ENCODE results near the gene SLC15A4. TPM values are rescaled to one million over a fixed set of nuclear protein-coding genes. Genes with fewer than 3 reads are reported as not detected.

The SLC15A4 gene
- total RNA-seq, 1 donor from 2014 or later, result 11.9 TPM

- no peak overlapping the region for H2AFZ ChIP-seq (ENCODE audit: low read depth, low read length)
- FAIRE-seq (peak; percentile 43), DNase-seq (ENCODE audit: low read depth) (no peak)
- no peaks in the 10 kb centered on the region for H3K27me3 ChIP-seq (ENCODE audit: insufficient read depth, low read length)
- H3K27ac Mint-ChIP-seq (ENCODE audit: unreplicated experiment), result no peak overlapping the region
- H3K9ac ChIP-seq (ENCODE audit: low read length), result no peak overlapping the region
- peaks cover 29% of the 10 kb centered on the region for H3K4me1 ChIP-seq (ENCODE audit: insufficient read depth, low read length)
- no peak overlapping the region for H3K4me2 ChIP-seq (ENCODE audit: low read length)
- peaks cover 54% of the 10 kb centered on the region for H4K20me1 ChIP-seq (ENCODE audit: insufficient read depth, low read length)
- no peaks in the 10 kb centered on the region for H3K36me3 Mint-ChIP-seq (ENCODE audit: low read depth, unreplicated experiment)
- peaks cover 22% of the 10 kb centered on the region for H3K4me1 Mint-ChIP-seq (ENCODE audit: low read depth, unreplicated experiment)
- H3K27ac ChIP-seq (ENCODE audit: low read depth, low read length), result peak overlapping the region; percentile 45
- no peaks in the 10 kb centered on the region for H3K27me3 Mint-ChIP-seq (ENCODE audit: low read depth, unreplicated experiment)
- peaks cover 4% of the 10 kb centered on the region for H3K36me3 ChIP-seq (ENCODE audit: insufficient read depth, low read length)
- no peaks in the 10 kb centered on the region for H3K9me3 ChIP-seq (ENCODE audit: insufficient read depth, low read depth, low read length)
- H3K4me3 ChIP-seq (ENCODE audit: insufficient read depth, low read depth, low read length), result no peak overlapping the region
- H3K9me3 Mint-ChIP-seq (ENCODE audit: unreplicated experiment), result no peaks in the 10 kb centered on the region
- peaks cover 96% of the 10 kb centered on the region for H3K79me2 ChIP-seq (ENCODE audit: insufficient read depth, low read length)
- no peak overlapping the region for H3K4me3 Mint-ChIP-seq (ENCODE audit: unreplicated experiment)
- no peak for TF ChIP-seq EZH2 (IDR thresholded peaks at IDR 0.05; ENCODE audit: insufficient read depth, low read length)
Observed at GRCh38 chr12:128813883-128814282, 9.9 kb downstream of the SLC15A4 start.

- Mint-ChIP-seq H3K36me3 (ENCODE audit: low read depth, unreplicated experiment) (no peaks in the 10 kb centered on the region), H3K9me3 (ENCODE audit: unreplicated experiment) (no peaks in the 10 kb centered on the region), H3K4me1 (ENCODE audit: low read depth, unreplicated experiment) (peaks cover 18% of the 10 kb centered on the region), H3K4me3 (ENCODE audit: unreplicated experiment) (no peak overlapping the region), H3K27me3 (ENCODE audit: low read depth, unreplicated experiment) (no peaks in the 10 kb centered on the region), H3K27ac (ENCODE audit: unreplicated experiment) (no peak overlapping the region)
- Histone ChIP-seq H3K79me2 (ENCODE audit: insufficient read depth, low read length) (peaks cover 95% of the 10 kb centered on the region), H3K27me3 (ENCODE audit: insufficient read depth, low read length) (no peaks in the 10 kb centered on the region), H3K9ac (ENCODE audit: low read length) (no peak overlapping the region), H3K9me3 (ENCODE audit: insufficient read depth, low read depth, low read length) (no peaks in the 10 kb centered on the region), H4K20me1 (ENCODE audit: insufficient read depth, low read length) (peaks cover 54% of the 10 kb centered on the region), H2AFZ (ENCODE audit: low read depth, low read length) (no peak overlapping the region), H3K4me3 (ENCODE audit: insufficient read depth, low read depth, low read length) (no peak overlapping the region), H3K4me1 (ENCODE audit: insufficient read depth, low read length) (peaks cover 25% of the 10 kb centered on the region), H3K4me2 (ENCODE audit: low read length) (no peak overlapping the region), H3K27ac (ENCODE audit: low read depth, low read length) (peak overlapping the region; percentile 45), H3K36me3 (ENCODE audit: insufficient read depth, low read length) (peaks cover 6% of the 10 kb centered on the region)
- TF ChIP-seq CTCF (IDR thresholded peaks at IDR 0.05; ENCODE audit: insufficient read depth, low read depth, low read length), result no peak
- no peak for TF ChIP-seq EZH2 (IDR thresholded peaks at IDR 0.05; ENCODE audit: insufficient read depth, low read length)
- DNase-seq (ENCODE audit: low read depth), result peak; percentile 35
- no peak for FAIRE-seq
Observed at GRCh38 chr12:128813392-128813791, 10.4 kb downstream of the SLC15A4 start.

GRCh38 chr12:128811806-128812205 is 12.0 kb downstream of the SLC15A4 start:
- Histone ChIP-seq H3K4me1 (ENCODE audit: insufficient read depth, low read length) (peaks cover 11% of the 10 kb centered on the region), H2AFZ (ENCODE audit: low read depth, low read length) (no peak overlapping the region), H3K27ac (ENCODE audit: low read depth, low read length) (no peak overlapping the region), H3K36me3 (ENCODE audit: insufficient read depth, low read length) (peaks cover 15% of the 10 kb centered on the region), H4K20me1 (ENCODE audit: insufficient read depth, low read length) (peaks cover 53% of the 10 kb centered on the region), H3K9ac (ENCODE audit: low read length) (no peak overlapping the region), H3K4me2 (ENCODE audit: low read length) (no peak overlapping the region), H3K4me3 (ENCODE audit: insufficient read depth, low read depth, low read length) (no peak overlapping the region), H3K9me3 (ENCODE audit: insufficient read depth, low read depth, low read length) (no peaks in the 10 kb centered on the region), H3K27me3 (ENCODE audit: insufficient read depth, low read length) (no peaks in the 10 kb centered on the region), H3K79me2 (ENCODE audit: insufficient read depth, low read length) (peaks cover 82% of the 10 kb centered on the region)
- no peak for DNase-seq (ENCODE audit: low read depth)
- no peaks in the 10 kb centered on the region for H3K27me3 Mint-ChIP-seq (ENCODE audit: low read depth, unreplicated experiment)
- H3K4me1 Mint-ChIP-seq (ENCODE audit: low read depth, unreplicated experiment), result peaks cover 9% of the 10 kb centered on the region
- H3K27ac Mint-ChIP-seq (ENCODE audit: unreplicated experiment), result no peak overlapping the region
- H3K36me3 Mint-ChIP-seq (ENCODE audit: low read depth, unreplicated experiment), result no peaks in the 10 kb centered on the region
- FAIRE-seq, result no peak
- H3K4me3 Mint-ChIP-seq (ENCODE audit: unreplicated experiment), result no peak overlapping the region
- no peaks in the 10 kb centered on the region for H3K9me3 Mint-ChIP-seq (ENCODE audit: unreplicated experiment)
- TF ChIP-seq CTCF (IDR thresholded peaks at IDR 0.05; ENCODE audit: insufficient read depth, low read depth, low read length) (no peak), EZH2 (IDR thresholded peaks at IDR 0.05; ENCODE audit: insufficient read depth, low read length) (no peak)

Measured in astrocyte (in vitro differentiated cells and primary cell).